ENCODE measurements around the gene SLFN12L.

GRCh38 chr17:35488991-35489390 is 48.5 kb downstream of the SLFN12L start:
- no peak for TF ChIP-seq ELF4 (CRISPR knock-in tag; IDR thresholded peaks at IDR 0.05; ENCODE audit: low read depth)
- TF ChIP-seq PREB (CRISPR knock-in tag; IDR thresholded peaks at IDR 0.05; ENCODE audit: borderline replicate concordance): no peak
- no peak for TF ChIP-seq CTCF (IDR thresholded peaks at IDR 0.05)
- TF ChIP-seq MAX (CRISPR knock-in tag; IDR thresholded peaks at IDR 0.05): no peak

Measured in WTC11 (cell line).